CD14-positive monocyte (primary cell): ENCODE data around the gene HYLS1. TPM values are rescaled to one million over a fixed set of nuclear protein-coding genes. Genes with fewer than 3 reads are reported as not detected.

Source experiments
- DNase-seq, 3 donors: peaks; one replicate each; pipeline ENCODE4 v3.0.0-alpha.2; 2011 to 2022
- H2AFZ ChIP-seq: 2 replicates; pipeline ENCODE4 v1.6.0; 2012; ENCODE audit warnings: mild to moderate bottlenecking, low read depth, low read length, inconsistent platforms; ENCODE audit not compliant: insufficient read depth, poor library complexity, severe bottlenecking
- H3K27ac ChIP-seq, 2 donors: 1 replicate in 1 of 2; 2 replicates in 1 of 2; pipeline ENCODE4 v1.5.1; 2012 to 2013; ENCODE audit warnings: low read length in 2 of 2, control low read depth in 1 of 2, inconsistent platforms in 1 of 2, low read depth in 1 of 2, mild to moderate bottlenecking in 1 of 2
- H3K27me3 ChIP-seq, 2 donors: one replicate each; pipeline versions ENCODE4 v1.6.0 to v1.6.1; 2011 to 2013; ENCODE audit warnings: low read length in 2 of 2; ENCODE audit not compliant: control insufficient read depth in 2 of 2, insufficient read depth in 2 of 2
- H3K36me3 ChIP-seq, 2 donors: replicated peaks in 1 of 2; 1 replicate in 1 of 2; 2 replicates in 1 of 2; pipeline versions ENCODE4 v1.5.1 to v1.6.1; 2012 to 2013; ENCODE audit warnings: low read length in 2 of 2, control low read depth in 1 of 2, inconsistent platforms in 1 of 2, mild to moderate bottlenecking in 1 of 2; ENCODE audit not compliant: insufficient read depth in 2 of 2, control insufficient read depth in 1 of 2
- H3K4me1 ChIP-seq, 2 donors: 1 replicate in 1 of 2; 2 replicates in 1 of 2; pipeline versions ENCODE4 v1.5.1 to v1.6.1; 2012 to 2013; ENCODE audit warnings: low read length in 2 of 2, control low read depth in 1 of 2, inconsistent platforms in 1 of 2, mild to moderate bottlenecking in 1 of 2, moderate library complexity in 1 of 2; ENCODE audit not compliant: insufficient read depth in 2 of 2, control insufficient read depth in 1 of 2
- H3K4me2 ChIP-seq: replicated peaks from 2 replicates; pipeline ENCODE3; 2012; ENCODE audit warnings: low read length, moderate library complexity, mild to moderate bottlenecking; ENCODE audit not compliant: poor library complexity, severe bottlenecking; ENCODE audit errors: extremely low read depth
- H3K4me3 ChIP-seq, 3 experiments: fragments of 200-600 bp in 1 of 3; sonication (generic) in 1 of 3; replicated peaks in 1 of 3; 1 replicate in 2 of 3; 2 replicates in 1 of 3; pipeline ENCODE4 v1.5.1; 2011 to 2013; ENCODE audit warnings: low read length in 3 of 3, mild to moderate bottlenecking in 3 of 3, control low read depth in 2 of 3, low read depth in 2 of 3, inconsistent platforms in 1 of 3, moderate library complexity in 1 of 3
- H3K79me2 ChIP-seq: 2 replicates; pipeline ENCODE4 v1.6.0; 2012; ENCODE audit warnings: mild to moderate bottlenecking, control low read depth, inconsistent platforms, low read length, moderate library complexity; ENCODE audit not compliant: insufficient read depth
- H3K9ac ChIP-seq: 2 replicates; pipeline ENCODE4 v1.6.0; 2017; ENCODE audit warnings: low read length, mild to moderate bottlenecking; ENCODE audit not compliant: insufficient read depth, poor library complexity, severe bottlenecking
- H3K9me3 ChIP-seq, 2 donors: replicated peaks in 1 of 2; 1 replicate in 1 of 2; 2 replicates in 1 of 2; pipeline versions ENCODE4 v1.5.1 to v1.6.1; 2012 to 2013; ENCODE audit warnings: low read length in 2 of 2, control low read depth in 1 of 2; ENCODE audit not compliant: control insufficient read depth in 1 of 2, insufficient read depth in 1 of 2
- H4K20me1 ChIP-seq: 2 replicates; pipeline ENCODE4 v1.6.0; 2012; ENCODE audit warnings: mild to moderate bottlenecking, low read length, control low read depth, moderate library complexity; ENCODE audit not compliant: insufficient read depth
- H3K27ac Mint-ChIP-seq, 7 donors: one replicate each; pipeline ENCODE4 v1.8.0; 2020; ENCODE audit warnings: mild to moderate bottlenecking in 7 of 7, mixed read lengths in 7 of 7, moderate library complexity in 6 of 7, inconsistent platforms in 2 of 7
- H3K27me3 Mint-ChIP-seq, 3 donors: one replicate each; pipeline ENCODE4 v1.8.0; 2021 to 2022; ENCODE audit warnings: low read depth in 3 of 3, mild to moderate bottlenecking in 3 of 3, mixed read lengths in 3 of 3, moderate library complexity in 3 of 3, inconsistent platforms in 1 of 3
- H3K36me3 Mint-ChIP-seq, 2 donors: one replicate each; pipeline ENCODE4 v1.8.0; 2020; ENCODE audit warnings: mixed read lengths in 2 of 2, inconsistent platforms in 1 of 2, mild to moderate bottlenecking in 1 of 2
- H3K4me1 Mint-ChIP-seq: one replicate; pipeline ENCODE4 v1.8.0; 2020; ENCODE audit warnings: mild to moderate bottlenecking, mixed read lengths
- H3K4me3 Mint-ChIP-seq, 2 donors: one replicate each; pipeline ENCODE4 v1.8.0; 2020; ENCODE audit warnings: mild to moderate bottlenecking in 2 of 2, mixed read lengths in 2 of 2, moderate library complexity in 1 of 2
- H3K9me3 Mint-ChIP-seq, 7 donors: one replicate each; pipeline ENCODE4 v1.8.0; 2020 to 2022; ENCODE audit warnings: mixed read lengths in 7 of 7, mild to moderate bottlenecking in 6 of 7, moderate library complexity in 6 of 7, inconsistent platforms in 2 of 7
- WGBS: methylation state at CpG from one replicate; pipeline ENCODE4 v1.1.5; 2013; ENCODE audit warnings: missing lambda C conversion rate; ENCODE audit not compliant: insufficient coverage; 5-methylcytosine and 5-hydroxymethylcytosine counted together
- intact Hi-C, 2 donors: fragments of 100-400 bp; cut with micrococcal nuclease; formaldehyde crosslinking; loops; one replicate each; pipeline versions ENCODE4 v1.15.0 to v1.15.1; 2023
- polyA plus RNA-seq, 3 donors: library from polyadenylated mRNA; depleted of rRNA in 1 of 3; unstranded in 2 of 3; stranded (reverse) in 1 of 3; fragments of 300-500 nt in 2 of 3; fragments of >200 nt in 1 of 3; fragmentation: Illumina TruSeq in 2 of 3; gene quantifications; 1 replicate in 2 of 3; 2 replicates in 1 of 3; pipeline ENCODE4 v1.2.3, GENCODE V29; 2012 to 2021
- TF ChIP-seq, protein P1 (sequence below): fragments of 200-600 bp; IDR thresholded peaks from one replicate; pipeline ENCODE4 v1.8.0; 2022; ENCODE audit warnings: antibody characterized with exemption, mild to moderate bottlenecking

HYLS1 gene
- polyA plus RNA-seq, 3 donors = 0.61 to 2.6 (median 2.0) TPM

DNA sequence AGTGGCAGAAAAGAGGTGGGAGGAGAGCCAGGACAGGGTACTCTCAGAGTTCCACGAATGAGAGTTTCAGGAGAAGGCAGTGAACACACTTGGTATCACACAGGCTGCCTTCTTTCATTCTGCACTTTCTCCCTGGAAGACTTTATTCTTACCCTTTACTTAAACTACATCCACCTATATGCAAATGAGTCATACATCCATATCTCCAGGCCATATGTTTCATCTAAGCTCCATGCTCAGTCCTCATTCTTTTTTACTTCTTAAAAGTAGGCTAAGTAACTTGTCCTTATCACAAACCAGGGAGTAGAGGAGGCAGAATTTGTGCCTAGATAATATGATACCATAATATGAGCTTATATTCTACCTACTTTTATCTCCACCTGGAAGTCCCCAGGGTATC, 6.2 kb upstream of the HYLS1 start:
- H3K9me3 Mint-ChIP-seq = no peaks in the 10 kb centered on the region
- Histone ChIP-seq H3K4me2 (no peak overlapping the region), H3K36me3 (no peaks in the 10 kb centered on the region), H3K27me3 (peaks cover 0 to 2% of the 10 kb centered on the region in 2 donors), H3K4me3 (no peak overlapping the region), H4K20me1 (no peaks in the 10 kb centered on the region), H3K79me2 (no peaks in the 10 kb centered on the region), H3K4me1 (peaks cover 2 to 3% of the 10 kb centered on the region in 2 donors), H3K9me3 (no peaks in the 10 kb centered on the region), H3K9ac (no peak overlapping the region), H3K27ac (no peak overlapping the region), H2AFZ (no peak overlapping the region)
- peaks cover 2% of the 10 kb centered on the region for H3K4me1 Mint-ChIP-seq
- no peak overlapping the region for H3K4me3 Mint-ChIP-seq
- no peak overlapping the region for H3K27ac Mint-ChIP-seq
- WGBS = 78% methylated on average over 1 of the region's 1 CpG
- no peaks in the 10 kb centered on the region for H3K36me3 Mint-ChIP-seq
- no peak for DNase-seq
- H3K27me3 Mint-ChIP-seq = peaks cover 10 to 17% (median 12%) of the 10 kb centered on the region in 3 donors
- intact Hi-C loops = loop anchor here in 1 of 2 donors (10.0 kb wide), 1 partner anchor 286 kb away; the partner anchor contains the start of gene STT3A
- TF ChIP-seq, protein P1, sequence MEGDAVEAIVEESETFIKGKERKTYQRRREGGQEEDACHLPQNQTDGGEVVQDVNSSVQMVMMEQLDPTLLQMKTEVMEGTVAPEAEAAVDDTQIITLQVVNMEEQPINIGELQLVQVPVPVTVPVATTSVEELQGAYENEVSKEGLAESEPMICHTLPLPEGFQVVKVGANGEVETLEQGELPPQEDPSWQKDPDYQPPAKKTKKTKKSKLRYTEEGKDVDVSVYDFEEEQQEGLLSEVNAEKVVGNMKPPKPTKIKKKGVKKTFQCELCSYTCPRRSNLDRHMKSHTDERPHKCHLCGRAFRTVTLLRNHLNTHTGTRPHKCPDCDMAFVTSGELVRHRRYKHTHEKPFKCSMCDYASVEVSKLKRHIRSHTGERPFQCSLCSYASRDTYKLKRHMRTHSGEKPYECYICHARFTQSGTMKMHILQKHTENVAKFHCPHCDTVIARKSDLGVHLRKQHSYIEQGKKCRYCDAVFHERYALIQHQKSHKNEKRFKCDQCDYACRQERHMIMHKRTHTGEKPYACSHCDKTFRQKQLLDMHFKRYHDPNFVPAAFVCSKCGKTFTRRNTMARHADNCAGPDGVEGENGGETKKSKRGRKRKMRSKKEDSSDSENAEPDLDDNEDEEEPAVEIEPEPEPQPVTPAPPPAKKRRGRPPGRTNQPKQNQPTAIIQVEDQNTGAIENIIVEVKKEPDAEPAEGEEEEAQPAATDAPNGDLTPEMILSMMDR = no peak

DNA sequence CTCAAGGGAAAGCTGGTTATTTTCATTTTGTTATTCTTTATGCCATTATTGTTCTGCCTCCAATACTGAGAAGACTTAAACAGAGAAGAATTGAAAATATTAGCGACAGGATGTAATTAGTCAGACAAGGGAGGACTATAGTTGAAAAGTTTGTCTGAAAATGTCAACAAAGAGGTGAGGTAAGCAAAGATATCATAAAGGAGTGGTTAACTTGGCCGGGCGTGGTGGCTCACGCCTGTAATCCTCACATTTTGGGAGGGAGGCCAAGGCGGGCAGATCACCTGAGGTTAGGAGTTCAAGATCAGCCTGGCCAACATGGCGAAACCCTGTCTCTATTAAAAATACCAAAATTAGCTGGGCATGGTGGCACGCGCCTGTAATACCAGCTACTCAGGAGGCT, 4.1 kb upstream of the HYLS1 start:
- no peaks in the 10 kb centered on the region for H3K36me3 ChIP-seq
- H3K27ac ChIP-seq = no peak overlapping the region
- Mint-ChIP-seq H3K27ac (no peak overlapping the region), H3K4me1 (peaks cover 15% of the 10 kb centered on the region), H3K4me3 (no peak overlapping the region), H3K27me3 (peaks cover 11 to 16% (median 13%) of the 10 kb centered on the region in 3 donors), H3K9me3 (peaks cover 0 to 7% (median 0%) of the 10 kb centered on the region in 7 donors), H3K36me3 (no peaks in the 10 kb centered on the region)
- TF ChIP-seq, protein P1 = no peak
- peaks cover 14 to 21% of the 10 kb centered on the region in 2 donors for H3K4me1 ChIP-seq
- no peak overlapping the region for H3K4me2 ChIP-seq
- peaks cover 0 to 2% of the 10 kb centered on the region in 2 donors for H3K27me3 ChIP-seq
- no peak overlapping the region for H2AFZ ChIP-seq
- no peak for DNase-seq
- no peak overlapping the region for H3K9ac ChIP-seq
- peaks cover 2% of the 10 kb centered on the region for H3K79me2 ChIP-seq
- WGBS = 97% methylated on average over 6 of the region's 8 CpGs
- H3K4me3 ChIP-seq = no peak overlapping the region
- intact Hi-C loops = loop anchor here in 1 of 2 donors (10.0 kb wide), 1 partner anchor 289 kb away; the partner anchor contains the start of gene STT3A
- H4K20me1 ChIP-seq = no peaks in the 10 kb centered on the region
- no peaks in the 10 kb centered on the region for H3K9me3 ChIP-seq
